Smooth muscle cell (in vitro differentiated cells): ENCODE data around the gene SLC39A1. TPM values are rescaled to one million over a fixed set of nuclear protein-coding genes. Genes with fewer than 3 reads are reported as not detected.

ENCODE experiments used
- DNase-seq: peaks from one replicate; lab custom pipeline; 2025; ENCODE audit not compliant: unreplicated experiment; lab: John Stamatoyannopoulos, UW
- H2AFZ ChIP-seq: fragments of 200-600 bp; sonication (generic); 2 replicates; pipeline ENCODE4 v1.6.0; 2016; ENCODE audit warnings: antibody characterized with exemption, low read depth, mild to moderate bottlenecking
- H3F3A ChIP-seq: fragments of 200-600 bp; sonication (generic); 2 replicates; pipeline ENCODE4 v1.6.0; 2017; ENCODE audit warnings: antibody characterized with exemption, low read depth
- H3K27ac ChIP-seq: fragments of 200-600 bp; sonication (generic); 2 replicates; pipeline ENCODE4 v1.5.1; 2016; ENCODE audit warnings: low read depth, mild to moderate bottlenecking
- H3K27me3 ChIP-seq: fragments of 200-600 bp; sonication (generic); 2 replicates; pipeline ENCODE4 v1.6.1; 2016; ENCODE audit warnings: low read depth, mild to moderate bottlenecking
- H3K36me3 ChIP-seq: fragments of 200-600 bp; sonication (generic); 2 replicates; pipeline ENCODE4 v1.5.1; 2016; ENCODE audit warnings: low read depth
- H3K4me1 ChIP-seq: fragments of 200-600 bp; sonication (generic); 2 replicates; pipeline ENCODE4 v1.5.1; 2016; ENCODE audit warnings: low read depth
- H3K4me2 ChIP-seq: fragments of 200-600 bp; sonication (generic); 2 replicates; pipeline ENCODE4 v1.6.0; 2016; ENCODE audit warnings: mild to moderate bottlenecking
- H3K4me3 ChIP-seq: fragments of 200-600 bp; sonication (generic); 2 replicates; pipeline ENCODE4 v1.5.1; 2016; ENCODE audit warnings: mild to moderate bottlenecking
- H3K79me2 ChIP-seq: fragments of 200-600 bp; sonication (generic); 2 replicates; pipeline ENCODE4 v1.6.0; 2016; ENCODE audit warnings: low read depth, mild to moderate bottlenecking
- H3K9ac ChIP-seq: fragments of 200-600 bp; sonication (generic); 2 replicates; pipeline ENCODE4 v1.6.0; 2016; ENCODE audit warnings: low read depth
- H3K9me3 ChIP-seq: fragments of 200-600 bp; sonication (generic); replicated peaks from 2 replicates; pipeline ENCODE4 v1.5.1; 2016; ENCODE audit warnings: low read depth
- H4K20me1 ChIP-seq: fragments of 200-600 bp; sonication (generic); 2 replicates; pipeline ENCODE4 v1.6.0; 2016; ENCODE audit warnings: low read depth
- CTCF ChIP-seq: fragments of 200-600 bp; sonication (generic); IDR thresholded peaks from 2 replicates; pipeline ENCODE4 v1.5.1; 2017; ENCODE audit warnings: borderline replicate concordance, mild to moderate bottlenecking, antibody characterized with exemption; ENCODE audit not compliant: insufficient read depth, poor library complexity, severe bottlenecking
- WGBS: methylation state at CpG from one replicate; pipeline ENCODE4 v1.1.7; 2016; ENCODE audit warnings: low lambda C conversion rate; 5-methylcytosine and 5-hydroxymethylcytosine counted together
- polyA plus RNA-seq: library from polyadenylated mRNA; unstranded; fragments of >200 nt; fragmentation: Nextera tagmentation; extraction: Ambion mirVana; gene quantifications from 2 replicates; pipeline ENCODE4 v1.2.1, GENCODE V29; 2016
- total RNA-seq: library from RNA; depleted of rRNA; stranded (reverse); fragments of >200 nt; gene quantifications from 2 replicates; pipeline ENCODE4 v1.2.3, GENCODE V29; 2014

Gene SLC39A1
- total and polyA plus RNA-seq, 2 experiments from 2014 or later: 104 to 143 TPM

GRCh38 chr1:153968000-153968363, 4.6 kb upstream of the SLC39A1 start:
- Histone ChIP-seq H3K9ac (peak overlapping the region; percentile 11), H4K20me1 (no peaks in the 10 kb centered on the region), H3K4me2 (peak overlapping the region; percentile 87), H3K9me3 (no peaks in the 10 kb centered on the region), H3K36me3 (no peaks in the 10 kb centered on the region), H3K27ac (peak overlapping the region; percentile 73), H3K4me3 (peak overlapping the region; percentile 63), H3K79me2 (peaks cover 15% of the 10 kb centered on the region), H3K4me1 (peaks cover 14% of the 10 kb centered on the region), H3F3A (peaks cover 10% of the 10 kb centered on the region), H3K27me3 (no peaks in the 10 kb centered on the region), H2AFZ (peak overlapping the region; percentile 65)
- 14% methylated on average over 8 of the region's 8 CpGs for WGBS
- TF ChIP-seq CTCF: no peak
- no peak for DNase-seq

GRCh38 chr1:153967107-153967999, 4.0 kb upstream of the SLC39A1 start, which contains the start of gene CREB3L4:
CREB3L4 (plus strand) TSS chr1:153967902; CDS start chr1:153968526, 624 bp downstream.
- H4K20me1 ChIP-seq: peaks cover 2% of the 10 kb centered on the region
- H3K9me3 ChIP-seq: no peaks in the 10 kb centered on the region
- H3K4me3 ChIP-seq: peak within 1 kb of the TSS; percentile 63
- peak within 1 kb of the TSS; percentile 55 for H3K9ac ChIP-seq
- DNase-seq: peak; percentile 80
- H3K4me1 ChIP-seq: peaks cover 18% of the 10 kb centered on the region
- peak within 1 kb of the TSS; percentile 87 for H3K4me2 ChIP-seq
- H2AFZ ChIP-seq: peak within 1 kb of the TSS; percentile 65
- TF ChIP-seq CTCF: peak; percentile 9
- H3K36me3 ChIP-seq: no peaks in the 10 kb centered on the region
- peaks cover 13% of the 10 kb centered on the region for H3F3A ChIP-seq
- peak within 1 kb of the TSS; percentile 73 for H3K27ac ChIP-seq
- H3K27me3 ChIP-seq: no peaks in the 10 kb centered on the region
- peaks cover 20% of the 10 kb centered on the region for H3K79me2 ChIP-seq
- under 1% methylated on average over 60 of the region's 60 CpGs for WGBS

GRCh38 chr1:153963850-153964331, 554 bp upstream of the SLC39A1 start:
- Histone ChIP-seq H3K9ac (peak overlapping the region; percentile 93), H3K27ac (peak overlapping the region; percentile 93), H3K36me3 (no peaks in the 10 kb centered on the region), H2AFZ (peak overlapping the region; percentile 50), H3F3A (peaks cover 10% of the 10 kb centered on the region), H3K9me3 (no peaks in the 10 kb centered on the region), H4K20me1 (peaks cover 15% of the 10 kb centered on the region), H3K79me2 (peaks cover 33% of the 10 kb centered on the region), H3K27me3 (no peaks in the 10 kb centered on the region), H3K4me1 (peaks cover 28% of the 10 kb centered on the region), H3K4me3 (peak overlapping the region; percentile 77), H3K4me2 (peak overlapping the region; percentile 89)
- 2% methylated on average over 22 of the region's 22 CpGs for WGBS
- TF ChIP-seq CTCF: no peak
- peak; percentile 45 for DNase-seq
